Measurements from ENCODE around the gene LILRA6.
"Not testable (repeated sequence)": the region's sequence is repeated elsewhere in the genome, so short reads cannot be mapped to it uniquely, and the experiment has no call there.

Gene LILRA6

DNA sequence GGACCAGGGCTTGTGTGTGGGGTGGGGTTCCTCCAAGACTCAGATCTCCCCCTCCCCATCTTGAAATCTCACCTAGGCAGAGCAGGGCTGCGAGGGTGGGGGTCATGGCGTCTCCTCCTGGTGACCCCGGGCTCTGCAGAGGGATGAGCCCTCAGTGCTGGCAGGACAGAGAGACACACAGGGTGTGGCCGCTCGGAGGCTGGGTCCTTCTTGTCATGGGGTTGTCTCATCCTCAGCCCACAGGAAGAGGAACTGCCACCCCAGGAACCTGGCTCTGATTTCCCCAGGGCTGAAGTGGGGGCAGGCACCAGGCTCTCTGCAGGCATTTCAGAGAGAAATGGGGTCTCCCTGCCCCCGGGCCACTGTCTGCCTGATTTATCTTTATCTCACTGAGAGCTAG lies at the start of gene LILRA6:
TSS of gene LILRA6 (minus strand) at position 145 of the 400 bp plus-strand sequence.
- not testable (repeated sequence) for H3K9me3 ChIP-seq (ENCODE audit: low read depth, low read length); DNase-seq (ENCODE audit: low read depth, low spot score); H3K27ac ChIP-seq; H3K4me3 ChIP-seq; H3K9ac ChIP-seq (ENCODE audit: insufficient read length); H3K36me3 ChIP-seq (ENCODE audit: insufficient read depth, low read length)

DNA sequence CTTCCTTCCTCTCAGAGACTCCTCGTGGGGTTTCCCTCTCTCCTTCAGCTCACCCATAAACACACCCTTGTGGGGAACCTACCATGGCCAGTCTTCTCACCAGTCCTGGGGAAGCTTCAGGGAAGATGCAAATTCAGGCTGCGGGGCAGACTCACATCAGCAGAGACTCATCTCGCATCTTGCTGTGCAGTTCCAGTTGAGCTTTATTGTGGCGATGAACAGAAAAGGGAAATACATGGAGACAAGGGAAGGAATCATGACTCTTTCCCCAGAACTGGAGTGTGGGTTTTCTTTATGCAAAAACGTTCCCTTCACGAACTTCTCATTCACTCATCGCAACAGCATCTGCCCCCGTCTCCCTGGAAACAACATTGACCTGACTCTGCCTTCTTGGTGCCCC lies 46.6 kb upstream of the LILRA6 start:
- not testable (repeated sequence) for H3K9ac ChIP-seq (ENCODE audit: insufficient read length); H3K27ac ChIP-seq; DNase-seq (ENCODE audit: low read depth, low spot score); H3K4me3 ChIP-seq; H3K36me3 ChIP-seq (ENCODE audit: insufficient read depth, low read length); H3K9me3 ChIP-seq (ENCODE audit: low read depth, low read length)

DNA sequence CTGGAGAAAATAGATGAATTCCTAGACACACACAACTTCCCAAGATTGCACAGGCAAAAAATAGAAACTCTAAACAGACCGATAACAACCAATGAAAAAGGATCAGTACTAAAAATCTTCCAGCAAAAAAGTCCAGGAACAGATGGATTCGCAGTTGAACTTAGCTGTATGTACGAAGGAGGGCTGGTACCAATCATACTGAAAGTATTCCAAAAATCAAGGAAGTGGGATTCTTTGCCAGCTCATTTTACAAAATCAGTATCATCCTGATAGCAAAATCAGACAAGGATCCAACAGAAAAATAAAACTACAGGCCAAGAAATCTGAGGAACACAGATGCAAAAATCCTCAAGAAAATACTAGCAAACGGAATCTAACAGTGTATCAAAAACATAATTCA lies 44.9 kb upstream of the LILRA6 start:
- Histone ChIP-seq H3K36me3 (ENCODE audit: insufficient read depth, low read length) (no peaks in the 10 kb centered on the region), H3K4me3 (no peak overlapping the region), H3K27ac (no peak overlapping the region), H3K9me3 (ENCODE audit: low read depth, low read length) (no peaks in the 10 kb centered on the region), H3K9ac (ENCODE audit: insufficient read length) (no peak overlapping the region)
- DNase-seq (ENCODE audit: low read depth, low spot score), result no peak
- TF ChIP-seq POLR2AphosphoS5 (IDR thresholded peaks at IDR 0.05; ENCODE audit: borderline replicate concordance, low read depth, low read length) (no peak), EZH2 (IDR thresholded peaks at IDR 0.05) (no peak), FOXP2 (optimal IDR thresholded peaks at IDR 0.05; ENCODE audit: control extremely low read depth, extremely low read length, insufficient read depth) (no peak)

- H3K9ac ChIP-seq (ENCODE audit: insufficient read length); H3K9me3 ChIP-seq (ENCODE audit: low read depth, low read length); H3K27ac ChIP-seq; DNase-seq (ENCODE audit: low read depth, low spot score); H3K36me3 ChIP-seq (ENCODE audit: insufficient read depth, low read length); H3K4me3 ChIP-seq: not testable (repeated sequence)
Measured at GRCh38 chr19:54286283-54286682, 43.7 kb upstream of the LILRA6 start.

DNA sequence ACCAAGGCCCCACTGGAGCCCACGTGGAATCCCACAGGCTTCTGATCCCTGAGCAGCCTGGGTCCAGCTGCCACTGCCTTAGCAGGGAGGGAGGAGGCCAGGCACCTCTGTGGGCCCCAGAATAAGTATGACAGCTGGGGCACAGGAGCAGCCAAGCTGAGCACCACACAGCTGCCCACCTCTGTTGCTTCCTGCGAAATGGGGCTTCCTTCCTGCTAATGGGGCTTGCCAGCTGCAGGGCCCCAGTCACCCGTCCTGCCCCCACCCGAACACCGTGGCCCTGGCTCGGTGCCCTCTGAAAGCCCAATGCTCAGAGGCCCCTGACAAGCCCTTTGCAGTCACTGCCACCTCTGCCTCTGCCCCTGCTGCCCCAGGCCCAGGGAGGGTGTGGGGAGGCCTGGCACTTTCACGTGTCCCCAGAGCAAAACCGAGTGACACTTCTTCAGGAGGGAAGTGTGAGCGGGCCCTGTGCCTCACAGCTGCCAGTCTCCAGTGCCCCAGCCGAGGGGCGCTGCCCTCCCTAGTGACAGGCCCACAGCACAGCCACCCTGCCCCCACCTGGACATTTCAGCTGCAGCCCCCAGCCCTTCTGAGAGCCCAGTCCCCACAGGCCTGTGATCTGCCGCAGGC lies 43.0 kb upstream of the LILRA6 start:
- H3K9ac ChIP-seq (ENCODE audit: insufficient read length); H3K27ac ChIP-seq; H3K36me3 ChIP-seq (ENCODE audit: insufficient read depth, low read length); H3K4me3 ChIP-seq; DNase-seq (ENCODE audit: low read depth, low spot score); H3K9me3 ChIP-seq (ENCODE audit: low read depth, low read length): not testable (repeated sequence)

- no peak for DNase-seq (ENCODE audit: low read depth, low spot score)
- TF ChIP-seq POLR2AphosphoS5 (IDR thresholded peaks at IDR 0.05; ENCODE audit: borderline replicate concordance, low read depth, low read length), result no peak
- no peak for TF ChIP-seq EZH2 (IDR thresholded peaks at IDR 0.05)
- TF ChIP-seq FOXP2 (optimal IDR thresholded peaks at IDR 0.05; ENCODE audit: control extremely low read depth, extremely low read length, insufficient read depth), result no peak
- Histone ChIP-seq H3K4me3 (no peak overlapping the region), H3K36me3 (ENCODE audit: insufficient read depth, low read length) (no peaks in the 10 kb centered on the region), H3K27ac (no peak overlapping the region), H3K9ac (ENCODE audit: insufficient read length) (no peak overlapping the region), H3K9me3 (ENCODE audit: low read depth, low read length) (no peaks in the 10 kb centered on the region)
Measured at GRCh38 chr19:54282686-54283470, 40.3 kb upstream of the LILRA6 start.

- not testable (repeated sequence) for H3K36me3 ChIP-seq (ENCODE audit: insufficient read depth, low read length); H3K4me3 ChIP-seq; H3K9ac ChIP-seq (ENCODE audit: insufficient read length); H3K9me3 ChIP-seq (ENCODE audit: low read depth, low read length); H3K27ac ChIP-seq; DNase-seq (ENCODE audit: low read depth, low spot score)
Measured at GRCh38 chr19:54281729-54282075, 39.1 kb upstream of the LILRA6 start.

DNA sequence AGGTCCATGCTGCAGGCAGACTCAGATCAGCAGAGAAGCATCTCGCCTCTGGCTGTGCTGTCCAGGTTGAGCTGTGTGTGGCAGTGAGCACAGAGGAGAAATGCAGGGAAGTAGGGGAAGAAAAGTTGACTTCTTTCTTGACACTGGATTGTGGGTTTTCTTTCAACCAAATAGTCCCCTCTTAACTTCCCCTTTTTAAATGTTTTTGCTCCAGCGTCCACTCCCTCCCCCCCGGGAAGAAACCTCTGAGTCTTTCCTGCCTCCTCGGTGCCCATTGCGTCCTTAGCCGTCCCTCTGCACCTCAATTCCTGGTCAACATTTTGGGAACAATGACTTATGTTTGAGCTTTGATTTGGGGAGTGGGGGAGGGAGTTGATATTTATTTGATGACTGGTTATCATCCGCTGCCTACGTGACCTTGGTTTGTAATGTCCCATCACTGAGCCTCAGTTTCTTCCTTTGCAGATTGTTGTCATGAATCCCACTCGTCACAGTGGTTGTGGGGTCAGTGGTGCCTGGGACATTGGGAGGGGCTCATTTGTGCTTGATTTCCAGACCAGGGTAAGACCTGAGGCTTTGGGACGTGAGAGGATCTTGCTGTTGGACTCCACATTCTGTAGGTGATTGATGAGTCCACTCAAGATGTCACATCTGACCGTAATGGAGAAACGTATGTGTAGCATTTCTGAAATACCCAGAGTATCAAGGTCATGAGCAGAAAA lies 38.6 kb upstream of the LILRA6 start, which contains the start of gene LILRB2:
TSS of gene LILRB2 (minus strand) at position 104 of the 722 bp plus-strand sequence. CDS start 614 bp downstream, outside the sequence.
- no peak for TF ChIP-seq EZH2 (IDR thresholded peaks at IDR 0.05)
- no peak for TF ChIP-seq FOXP2 (optimal IDR thresholded peaks at IDR 0.05; ENCODE audit: control extremely low read depth, extremely low read length, insufficient read depth)
- TF ChIP-seq POLR2AphosphoS5 (IDR thresholded peaks at IDR 0.05; ENCODE audit: borderline replicate concordance, low read depth, low read length), result no peak
- no peak within 1 kb of the TSS for H3K27ac ChIP-seq
- no peak within 1 kb of the TSS for H3K9ac ChIP-seq (ENCODE audit: insufficient read length)
- H3K4me3 ChIP-seq, result no peak within 1 kb of the TSS
- H3K9me3 ChIP-seq (ENCODE audit: low read depth, low read length), result no peaks in the 10 kb centered on the region
- no peak for DNase-seq (ENCODE audit: low read depth, low spot score)
- no peaks in the 10 kb centered on the region for H3K36me3 ChIP-seq (ENCODE audit: insufficient read depth, low read length)

DNA sequence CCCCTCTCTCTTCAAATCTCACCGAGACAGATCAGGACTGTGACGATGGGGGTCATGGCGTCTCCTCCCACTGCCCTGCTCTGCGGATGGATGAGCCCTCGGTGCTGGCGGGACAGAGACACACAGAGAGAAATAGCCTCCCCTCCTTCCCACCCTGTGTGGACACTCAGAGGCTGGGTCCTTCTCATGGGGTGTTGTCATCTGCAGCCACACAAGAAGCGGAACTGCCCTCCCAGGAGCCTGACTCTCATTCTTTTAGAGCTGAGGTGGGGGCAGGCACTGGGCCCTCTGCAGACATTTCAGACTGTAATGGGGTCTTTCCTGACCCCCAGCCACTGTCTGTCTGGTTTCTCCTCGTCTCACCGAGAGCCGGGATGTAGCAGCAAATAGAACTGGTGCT lies 37.9 kb upstream of the LILRA6 start:
- not testable (repeated sequence) for H3K9me3 ChIP-seq (ENCODE audit: low read depth, low read length); DNase-seq (ENCODE audit: low read depth, low spot score); H3K27ac ChIP-seq

DNA sequence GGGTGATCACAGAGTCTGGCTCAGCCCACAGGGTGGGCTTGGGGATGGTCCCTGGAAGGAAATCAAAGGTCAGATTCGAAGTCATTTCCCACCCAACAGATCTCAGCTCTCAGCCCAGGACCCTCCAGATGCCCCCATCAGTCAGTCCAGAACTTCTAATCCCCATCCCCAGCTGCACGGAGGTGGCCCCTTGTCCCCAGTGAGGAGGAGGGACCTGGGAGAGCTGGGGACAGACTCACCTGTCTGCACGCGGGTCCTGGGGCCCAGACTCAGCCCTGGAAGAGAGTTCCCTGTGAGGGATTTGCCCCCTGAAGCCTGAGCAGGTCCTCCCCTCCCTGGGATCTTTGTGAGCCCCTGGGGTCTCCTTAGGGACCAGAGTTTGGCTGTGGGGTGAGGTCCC lies 37.4 kb upstream of the LILRA6 start:
- not testable (repeated sequence) for H3K27ac ChIP-seq; H3K36me3 ChIP-seq (ENCODE audit: insufficient read depth, low read length); H3K9ac ChIP-seq (ENCODE audit: insufficient read length); DNase-seq (ENCODE audit: low read depth, low spot score); H3K9me3 ChIP-seq (ENCODE audit: low read depth, low read length); H3K4me3 ChIP-seq

More for the DNA sequence above, 37.9 kb upstream of the LILRA6 start:
- not testable (repeated sequence) for H3K36me3 ChIP-seq (ENCODE audit: insufficient read depth, low read length); H3K9ac ChIP-seq (ENCODE audit: insufficient read length); H3K4me3 ChIP-seq
